Superior temporal gyrus (tissue), 1 donor: ENCODE results near the gene PRR33.
"Not testable (repeated sequence)": the region's sequence is repeated elsewhere in the genome, so short reads cannot be mapped to it uniquely, and the experiment has no call there.

ENCODE experiments used
- DNase-seq: peaks from one replicate; pipeline ENCODE4 v3.0.0-alpha.2; 2016; ENCODE audit errors: extremely low spot score

Gene PRR33

GRCh38 chr11:1889224-1889930, 2.3 kb downstream of the PRR33 start:
- no peak for DNase-seq

- DNase-seq = no peak
Measured at GRCh38 chr11:1888811-1889210, 2.9 kb downstream of the PRR33 start.

GRCh38 chr11:1888347-1888753, 3.3 kb downstream of the PRR33 start:
- DNase-seq = no peak

GRCh38 chr11:1887451-1888346, 4.0 kb downstream of the PRR33 start:
- no peak for DNase-seq

- DNase-seq = not testable (repeated sequence)
Measured at GRCh38 chr11:1886551-1886950, 5.1 kb downstream of the PRR33 start.

GRCh38 chr11:1884303-1884700, 7.4 kb downstream of the PRR33 start:
- DNase-seq = no peak

GRCh38 chr11:1883346-1884302, 8.1 kb downstream of the PRR33 start:
- DNase-seq = no peak

- DNase-seq = peak; percentile 78
Measured at GRCh38 chr11:1882265-1883238, 9.1 kb downstream of the PRR33 start.

GRCh38 chr11:1881442-1882264, 10.0 kb downstream of the PRR33 start:
- DNase-seq = no peak

- DNase-seq = no peak
Measured at GRCh38 chr11:1880746-1881441, 10.8 kb downstream of the PRR33 start.

GRCh38 chr11:1879941-1880720, 11.6 kb downstream of the PRR33 start:
- DNase-seq = no peak

GRCh38 chr11:1879342-1879940, 12.3 kb downstream of the PRR33 start:
- DNase-seq = no peak

GRCh38 chr11:1878137-1879031, 13.3 kb downstream of the PRR33 start:
- DNase-seq = no peak

GRCh38 chr11:1877211-1878136, 14.2 kb downstream of the PRR33 start:
- DNase-seq = no peak

GRCh38 chr11:1876361-1877063, 15.2 kb downstream of the PRR33 start:
- no peak for DNase-seq
